ENCODE measurements around the gene IGHMBP2.

GRCh38 chr11:68936676-68937620 is 33.3 kb downstream of the IGHMBP2 start:
- TF ChIP-seq, protein P1, sequence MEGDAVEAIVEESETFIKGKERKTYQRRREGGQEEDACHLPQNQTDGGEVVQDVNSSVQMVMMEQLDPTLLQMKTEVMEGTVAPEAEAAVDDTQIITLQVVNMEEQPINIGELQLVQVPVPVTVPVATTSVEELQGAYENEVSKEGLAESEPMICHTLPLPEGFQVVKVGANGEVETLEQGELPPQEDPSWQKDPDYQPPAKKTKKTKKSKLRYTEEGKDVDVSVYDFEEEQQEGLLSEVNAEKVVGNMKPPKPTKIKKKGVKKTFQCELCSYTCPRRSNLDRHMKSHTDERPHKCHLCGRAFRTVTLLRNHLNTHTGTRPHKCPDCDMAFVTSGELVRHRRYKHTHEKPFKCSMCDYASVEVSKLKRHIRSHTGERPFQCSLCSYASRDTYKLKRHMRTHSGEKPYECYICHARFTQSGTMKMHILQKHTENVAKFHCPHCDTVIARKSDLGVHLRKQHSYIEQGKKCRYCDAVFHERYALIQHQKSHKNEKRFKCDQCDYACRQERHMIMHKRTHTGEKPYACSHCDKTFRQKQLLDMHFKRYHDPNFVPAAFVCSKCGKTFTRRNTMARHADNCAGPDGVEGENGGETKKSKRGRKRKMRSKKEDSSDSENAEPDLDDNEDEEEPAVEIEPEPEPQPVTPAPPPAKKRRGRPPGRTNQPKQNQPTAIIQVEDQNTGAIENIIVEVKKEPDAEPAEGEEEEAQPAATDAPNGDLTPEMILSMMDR (IDR thresholded peaks at IDR 0.05; ENCODE audit: insufficient read depth, low read length, poor library complexity, severe bottlenecking) = no peak
- TF ChIP-seq EZH2phosphoT487 (conservative IDR thresholded peaks at IDR 0.05; ENCODE audit: low read length) = no peak

Measured in SU-DHL-6 (cell line).